HG03139 (cell line): ENCODE measurements around the gene DAPK1.

Experiments used
- ATAC-seq: cut with Tn5 transposase; IDR thresholded peaks from one replicate; pipeline ENCODE4 v1.9.1; 2021; ENCODE audit not compliant: unreplicated experiment

Gene DAPK1

DNA sequence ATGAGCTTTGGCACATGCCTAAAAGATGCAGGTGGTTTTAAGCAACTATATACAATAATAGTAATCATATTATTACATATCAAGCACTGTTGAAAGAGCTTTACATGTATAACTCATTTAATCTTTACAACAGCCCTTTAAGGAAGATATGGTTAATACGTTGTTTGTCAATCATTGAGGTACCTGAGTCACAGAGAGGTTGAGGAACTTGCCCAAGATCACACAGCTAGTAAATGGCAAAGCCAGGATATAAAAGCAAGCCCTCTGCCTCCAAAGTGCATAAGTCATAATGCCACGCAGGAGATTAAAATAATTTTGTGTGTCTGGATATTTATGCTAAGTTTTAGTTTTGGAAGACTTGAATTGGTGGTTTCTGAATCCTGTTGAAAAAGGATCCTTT, 90.2 kb downstream of the DAPK1 start:
- ATAC-seq = no peak

DNA sequence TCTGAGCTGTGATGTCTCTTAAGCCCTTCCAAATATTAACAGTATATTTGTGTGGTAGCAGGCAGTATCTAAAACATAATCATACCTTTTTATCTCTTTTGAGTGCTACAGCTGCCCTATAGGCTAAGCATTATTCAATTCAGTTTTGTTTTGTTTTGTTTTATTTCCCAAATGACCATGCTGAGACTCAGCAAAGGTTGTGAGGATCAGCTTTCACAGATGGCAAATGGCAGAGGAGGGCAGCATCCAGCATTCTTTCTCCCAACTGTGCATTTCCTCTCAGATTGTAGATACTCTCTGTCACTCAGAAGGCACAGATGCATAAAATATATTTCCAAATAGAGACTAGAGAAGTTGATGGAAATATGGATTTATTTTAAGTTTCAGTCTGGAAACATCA, 90.7 kb downstream of the DAPK1 start:
- ATAC-seq = no peak

DNA sequence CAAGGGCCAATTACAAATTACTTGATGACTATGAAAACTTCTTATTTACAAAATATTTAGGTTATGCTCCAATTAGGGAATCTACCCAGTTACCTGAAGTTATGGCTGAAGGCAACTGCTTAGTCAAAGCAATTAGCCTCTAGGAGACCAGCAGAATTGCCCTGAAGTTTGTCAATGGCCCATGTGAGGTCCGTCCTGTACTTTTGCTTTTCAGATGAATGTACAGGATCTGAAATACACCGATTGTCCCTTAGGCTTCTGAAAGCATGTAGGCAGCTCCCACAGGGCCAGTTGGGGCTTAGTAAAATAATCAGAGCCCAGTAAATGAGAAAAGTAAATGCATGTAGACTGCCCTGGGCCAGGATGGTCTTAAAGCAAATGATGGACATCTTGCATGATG, 93.3 kb downstream of the DAPK1 start:
- ATAC-seq = no peak

GRCh38 chr9:87592554-87593358, 95.1 kb downstream of the DAPK1 start:
- no peak for ATAC-seq

DNA sequence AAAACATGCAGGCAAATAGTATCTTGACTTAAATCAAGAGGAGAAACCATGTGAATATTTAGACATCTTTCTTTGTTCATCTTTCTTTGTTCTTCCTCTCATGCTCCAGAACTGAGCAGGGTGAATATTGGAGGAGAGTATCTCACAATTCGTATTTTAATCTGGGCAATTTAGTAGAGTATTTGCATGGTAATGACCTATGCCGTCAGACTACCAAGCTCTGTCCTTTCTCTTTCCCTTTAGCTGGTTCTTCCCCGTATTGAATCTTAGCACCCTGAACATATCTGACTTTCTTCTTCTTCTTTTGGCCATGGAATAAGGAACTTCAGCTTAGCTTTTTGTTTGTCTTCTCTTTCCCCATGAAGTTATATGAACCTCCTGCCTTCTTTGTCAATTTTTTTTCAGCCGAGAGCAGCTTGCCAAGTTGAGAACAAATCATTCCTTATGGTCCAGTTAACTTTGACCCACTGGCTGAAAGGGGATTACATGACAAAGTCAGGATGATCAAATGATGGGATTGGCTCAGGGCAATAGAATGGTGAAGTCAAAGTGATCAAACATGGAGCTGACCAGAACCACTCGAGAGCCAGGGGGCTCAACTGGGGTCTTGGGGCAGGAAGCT, 95.8 kb downstream of the DAPK1 start:
- no peak for ATAC-seq

DNA sequence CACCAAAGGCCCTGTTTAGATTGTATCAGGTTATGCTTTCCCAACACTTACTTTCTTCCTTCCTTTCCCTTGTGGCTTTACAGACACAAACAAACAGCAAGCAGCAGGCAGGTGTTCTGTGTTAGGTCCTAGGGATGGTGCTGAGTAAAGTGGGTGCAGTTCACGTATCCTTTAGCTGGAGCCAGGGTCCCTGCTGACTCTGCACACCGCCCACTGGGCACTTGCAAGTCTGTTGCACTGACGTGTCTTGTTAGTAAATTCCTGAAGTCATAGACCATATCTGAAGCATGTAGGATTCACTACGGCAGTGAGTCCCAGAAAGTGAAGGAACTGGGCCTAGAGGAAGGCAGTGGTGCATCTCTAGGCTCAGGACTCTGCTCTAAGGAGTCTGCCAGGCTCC, 96.5 kb downstream of the DAPK1 start:
- no peak for ATAC-seq

- no peak for ATAC-seq
Observed at GRCh38 chr9:87594662-87595061, 97.0 kb downstream of the DAPK1 start.

GRCh38 chr9:87595610-87596009, 97.9 kb downstream of the DAPK1 start:
- ATAC-seq = no peak

DNA sequence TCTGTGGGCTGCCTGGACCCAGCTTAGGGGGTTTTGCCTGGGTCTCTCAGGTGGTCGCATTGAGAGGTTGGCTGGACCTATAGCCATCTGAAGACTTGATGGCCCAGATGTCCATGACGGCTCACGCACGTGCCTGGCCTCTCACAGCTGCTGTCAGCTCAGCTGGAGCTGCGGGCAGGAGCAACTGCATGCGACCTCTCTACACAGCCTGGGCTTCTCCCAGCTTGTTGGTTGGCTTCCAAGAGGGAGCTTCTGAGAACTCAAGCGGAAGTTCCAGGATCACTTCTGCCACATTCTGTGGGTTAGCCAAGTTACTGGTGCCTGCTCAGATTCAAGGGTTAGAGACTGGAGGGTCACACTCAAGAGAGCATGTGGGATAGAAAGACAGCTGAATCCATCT, 99.2 kb downstream of the DAPK1 start:
- ATAC-seq = no peak

DNA sequence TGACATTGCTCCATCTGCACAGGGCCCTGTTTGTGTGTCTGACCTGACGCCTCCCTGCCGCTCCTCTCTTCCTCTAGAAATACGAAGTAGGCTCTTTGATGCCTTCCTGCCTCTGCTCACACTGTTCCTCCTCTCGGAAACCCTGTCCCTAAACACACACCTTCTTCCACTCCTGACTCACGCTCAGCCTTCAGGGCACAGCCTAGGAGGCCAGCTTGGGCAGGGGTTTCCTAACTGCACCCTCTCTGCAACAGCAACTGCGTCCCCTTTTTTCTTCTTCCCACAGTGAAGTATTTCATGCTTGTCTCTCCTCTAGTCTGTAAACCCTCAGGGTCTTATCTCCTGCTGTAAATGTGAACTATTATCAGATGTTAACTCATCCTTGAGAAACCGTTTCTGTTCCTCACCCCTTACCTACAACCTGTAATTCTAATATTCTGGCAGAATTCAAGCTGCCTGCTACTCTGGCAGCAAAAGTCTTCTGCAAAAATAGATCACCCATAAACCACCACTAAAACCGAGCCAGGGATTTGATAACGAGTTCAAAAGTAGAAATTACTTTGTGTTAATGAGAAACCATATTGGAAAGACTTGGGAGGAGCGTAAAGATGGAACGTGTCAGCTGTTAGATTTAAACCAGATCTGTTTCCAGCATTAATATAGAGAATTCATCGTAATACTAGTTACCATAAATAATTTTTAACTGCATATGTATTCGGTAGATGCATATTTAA, 100.2 kb downstream of the DAPK1 start:
- no peak for ATAC-seq

GRCh38 chr9:87599901-87600610, 102.4 kb downstream of the DAPK1 start:
- no peak for ATAC-seq

GRCh38 chr9:87601176-87601575, 103.5 kb downstream of the DAPK1 start:
- ATAC-seq = no peak

GRCh38 chr9:87601595-87601994, 103.9 kb downstream of the DAPK1 start:
- no peak for ATAC-seq

DNA sequence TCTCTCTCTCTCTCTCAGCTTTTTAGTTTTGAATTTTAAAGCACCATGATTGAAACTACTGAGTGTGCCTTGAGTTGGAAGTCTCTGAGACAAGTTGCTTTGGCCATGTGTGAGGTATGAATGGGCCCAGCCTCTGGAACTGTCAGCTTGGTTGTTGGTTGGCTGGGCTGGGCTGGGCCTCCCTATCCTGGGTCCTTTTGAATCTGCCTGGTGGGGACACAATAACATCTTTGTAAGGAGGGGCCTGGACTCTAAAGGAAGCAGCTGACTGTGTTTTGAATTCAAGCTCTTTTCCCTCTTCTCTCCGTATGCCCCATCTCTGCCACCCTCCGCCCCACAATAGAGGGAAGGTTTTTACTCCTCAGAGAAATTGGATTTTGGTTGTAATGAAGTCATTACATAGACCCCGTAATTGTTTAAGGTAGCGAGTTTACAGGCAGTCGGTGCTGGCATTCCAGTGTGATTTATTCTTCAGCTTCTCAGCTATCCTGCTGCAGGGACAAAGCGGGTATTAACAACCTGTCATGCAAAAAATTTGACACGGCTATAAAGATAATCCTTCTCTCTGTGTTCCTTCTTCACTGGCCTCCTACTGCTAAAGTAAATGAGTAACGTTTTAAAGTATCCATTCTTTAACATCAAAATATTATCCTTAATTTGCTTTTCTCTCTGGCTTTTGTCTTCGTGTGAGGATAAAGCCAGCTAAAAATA, 105.4 kb downstream of the DAPK1 start:
- no peak for ATAC-seq

- no peak for ATAC-seq
Observed at GRCh38 chr9:87603854-87604490, 106.3 kb downstream of the DAPK1 start.

DNA sequence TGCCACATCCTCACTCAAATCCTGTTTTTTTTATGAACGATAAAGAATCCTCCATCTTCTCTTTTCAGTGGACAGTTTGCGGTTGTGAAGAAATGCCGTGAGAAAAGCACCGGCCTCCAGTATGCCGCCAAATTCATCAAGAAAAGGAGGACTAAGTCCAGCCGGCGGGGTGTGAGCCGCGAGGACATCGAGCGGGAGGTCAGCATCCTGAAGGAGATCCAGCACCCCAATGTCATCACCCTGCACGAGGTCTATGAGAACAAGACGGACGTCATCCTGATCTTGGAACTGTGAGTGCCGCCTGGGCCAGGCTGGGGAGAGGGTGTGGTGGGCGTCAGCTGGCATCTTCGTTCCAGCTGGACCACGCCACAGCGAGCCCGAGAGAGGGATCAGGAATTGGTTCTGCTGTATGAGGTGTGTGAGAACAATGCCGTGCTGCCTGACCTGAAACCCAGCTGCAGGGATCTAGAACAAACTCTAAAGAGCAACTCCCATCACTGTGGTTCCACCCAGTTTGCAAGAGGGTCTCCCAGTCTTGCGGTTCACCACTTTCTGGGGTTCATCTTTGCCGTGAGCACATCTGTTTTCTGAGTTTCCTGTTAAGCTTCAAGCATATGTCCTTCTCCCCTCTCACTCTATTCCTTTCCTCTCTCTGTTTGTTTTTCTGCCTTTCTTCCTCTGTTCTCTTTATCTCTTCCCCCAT, 107.4 kb downstream of the DAPK1 start:
- no peak for ATAC-seq

GRCh38 chr9:87605676-87606075, 108.0 kb downstream of the DAPK1 start:
- ATAC-seq = no peak

- no peak for ATAC-seq
Observed at GRCh38 chr9:87606841-87607521, 109.3 kb downstream of the DAPK1 start.

DNA sequence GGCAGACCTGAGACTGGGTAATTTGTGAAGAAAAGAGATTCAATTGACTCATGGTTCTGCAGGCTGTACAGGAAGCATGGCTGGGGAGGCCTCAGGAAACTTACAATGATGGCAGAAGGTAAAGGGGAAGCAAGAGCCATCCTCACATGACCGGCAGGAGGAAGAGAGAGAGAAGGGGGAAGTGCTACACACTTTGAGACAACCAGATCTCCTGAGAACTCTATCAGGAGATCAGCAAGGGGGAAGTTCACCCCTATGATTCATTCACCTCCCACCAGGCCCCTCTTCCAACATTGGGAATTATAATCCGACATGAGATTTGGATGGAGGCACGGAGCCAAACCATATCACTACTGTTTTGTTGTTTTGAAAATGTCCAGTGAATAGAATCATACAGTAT, 110.2 kb downstream of the DAPK1 start:
- no peak for ATAC-seq
